Measurements from ENCODE around the gene MLKL. TPM values are rescaled to one million over a fixed set of nuclear protein-coding genes. Genes with fewer than 3 reads are reported as not detected.

Gene MLKL
- total RNA-seq, 4 donors from 2014 or later = 1.9 to 4.8 (median 3.8) TPM

GRCh38 chr16:74710401-74710800 is 9.7 kb upstream of the MLKL start:
- intact Hi-C loops (cut with DNase I; ENCODE audit: low total_unique reads) = no loop called here
- 96 to 97% methylated on average over 8 of the region's 8 CpGs for WGBS, 2 donors

GRCh38 chr16:74709441-74709877 is 8.8 kb upstream of the MLKL start:
- intact Hi-C loops (cut with DNase I; ENCODE audit: low total_unique reads) = loop anchor here (2.0 kb wide), 1 partner anchor 153 kb away; no protein-coding TSS in a partner anchor
- DNase-seq (ENCODE audit: low spot score in 2 of 2) = peak; percentile 73 to 96
- no peak for TF ChIP-seq POLR2A (IDR thresholded peaks at IDR 0.05)
- peak in 1 of 3 donors; percentile 58 for TF ChIP-seq CTCF (IDR thresholded peaks at IDR 0.05)
- WGBS, 2 donors = 1 to 3% methylated on average over 6 of the region's 6 CpGs
- H3K4me3 ChIP-seq (ENCODE audit: low read depth, poor library complexity, severe bottlenecking) = no peak overlapping the region

More at GRCh38 chr16:74710401-74710800, 9.7 kb upstream of the MLKL start:
- H3K4me3 ChIP-seq (ENCODE audit: low read depth, poor library complexity, severe bottlenecking) = no peak overlapping the region
- TF ChIP-seq POLR2A (IDR thresholded peaks at IDR 0.05) = no peak
- TF ChIP-seq CTCF (IDR thresholded peaks at IDR 0.05) = no peak
- DNase-seq (ENCODE audit: low spot score in 2 of 2) = no peak

- 1 to 19% methylated on average over 16 of the region's 16 CpGs for WGBS, 2 donors
Measured at GRCh38 chr16:74700116-74700437, 585 bp downstream of the MLKL start.

GRCh38 chr16:74699666-74700065 is 996 bp downstream of the MLKL start:
- DNase-seq (ENCODE audit: low spot score in 2 of 2) = no peak
- WGBS, 2 donors = 56 to 65% methylated on average over 4 of the region's 4 CpGs
- intact Hi-C loops (cut with DNase I; ENCODE audit: low total_unique reads) = no loop called here
- no peak for TF ChIP-seq CTCF (IDR thresholded peaks at IDR 0.05)
- no peak overlapping the region for H3K4me3 ChIP-seq (ENCODE audit: low read depth, poor library complexity, severe bottlenecking)

More at GRCh38 chr16:74700116-74700437, 585 bp downstream of the MLKL start:
- DNase-seq (ENCODE audit: low spot score in 2 of 2) = no peak
- TF ChIP-seq CTCF (IDR thresholded peaks at IDR 0.05) = no peak
- intact Hi-C loops (cut with DNase I; ENCODE audit: low total_unique reads) = no loop called here
- H3K4me3 ChIP-seq (ENCODE audit: low read depth, poor library complexity, severe bottlenecking) = peak overlapping the region; percentile 62

GRCh38 chr16:74698222-74698621 is 2.4 kb downstream of the MLKL start:
- intact Hi-C loops (cut with DNase I; ENCODE audit: low total_unique reads) = no loop called here
- DNase-seq (ENCODE audit: low spot score in 2 of 2) = no peak
- H3K4me3 ChIP-seq (ENCODE audit: low read depth, poor library complexity, severe bottlenecking) = no peak overlapping the region
- whole genome bisulfite sequencing, 2 donors = 43 to 46% methylated on average over 4 of the region's 4 CpGs
- TF ChIP-seq CTCF (IDR thresholded peaks at IDR 0.05) = no peak
- no peak for TF ChIP-seq POLR2A (IDR thresholded peaks at IDR 0.05)

Data from lower leg skin (tissue), 4 donors.